Measurements from ENCODE around the gene ACTN1.

- TF ChIP-seq CTCF (IDR thresholded peaks at IDR 0.05) (no peak), POLR2A (IDR thresholded peaks at IDR 0.05) (no peak)
Observed at GRCh38 chr14:68936980-68937379, 42.1 kb downstream of the ACTN1 start.

All from esophagus squamous epithelium (tissue), 4 donors.